Stimulated activated naive CD4-positive, alpha-beta T cell (primary cell): ENCODE data around the gene CEP170.
"Not testable (repeated sequence)": the region's sequence is repeated elsewhere in the genome, so short reads cannot be mapped to it uniquely, and the experiment has no call there.

Experiments used
- DNase-seq, 6 experiments: peaks; one replicate each; lab custom pipeline; 2025; lab: John Stamatoyannopoulos, UW

Gene CEP170

DNA sequence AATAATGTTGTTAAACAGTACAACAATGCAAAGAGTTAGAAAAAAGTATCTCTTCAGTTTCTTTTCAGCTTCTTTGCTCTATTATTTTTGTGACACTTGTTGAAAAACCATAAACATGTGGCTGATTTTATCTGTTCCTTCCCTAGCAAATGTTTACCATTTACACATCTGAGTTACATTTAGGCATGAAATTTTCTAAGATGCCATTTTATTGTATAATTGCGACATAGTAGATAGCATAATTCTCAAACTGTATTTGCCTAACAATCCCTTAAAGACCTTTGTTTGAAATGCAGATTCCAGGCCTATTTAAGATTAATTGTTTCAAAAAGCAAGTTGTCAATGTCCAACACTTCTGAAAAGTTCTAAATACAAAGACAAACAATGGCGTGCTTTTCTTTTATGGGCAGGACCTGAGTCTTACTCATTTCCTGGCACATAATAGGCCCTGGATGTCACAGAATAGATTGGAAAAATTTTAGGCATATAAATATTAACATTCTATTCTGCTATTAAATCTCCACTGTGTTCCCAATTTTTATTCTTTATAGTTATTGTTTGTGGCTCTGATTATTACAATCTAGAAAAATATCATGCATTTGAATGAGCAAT lies 81.2 kb downstream of the CEP170 start:
- DNase-seq, result not testable (repeated sequence)

DNA sequence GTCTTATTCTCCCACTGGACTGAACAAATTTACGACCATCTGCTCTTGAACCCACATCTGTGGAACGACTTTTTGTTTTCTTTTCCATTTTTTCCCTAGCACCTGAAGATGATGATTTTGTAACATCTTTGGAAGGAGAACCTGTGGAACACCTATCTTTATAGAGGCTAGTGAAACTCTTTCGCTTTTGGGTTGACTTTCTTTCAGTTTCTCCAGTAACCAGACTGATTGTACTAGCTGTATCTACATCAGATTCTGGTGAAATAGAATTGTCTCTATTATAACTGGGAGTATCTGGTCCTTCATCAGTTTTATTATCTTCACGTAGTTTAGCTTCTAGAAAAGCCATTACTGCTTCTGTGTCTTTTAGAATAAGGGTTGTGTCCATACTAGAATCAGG lies 90.2 kb downstream of the CEP170 start:
- DNase-seq, result not testable (repeated sequence)

DNA sequence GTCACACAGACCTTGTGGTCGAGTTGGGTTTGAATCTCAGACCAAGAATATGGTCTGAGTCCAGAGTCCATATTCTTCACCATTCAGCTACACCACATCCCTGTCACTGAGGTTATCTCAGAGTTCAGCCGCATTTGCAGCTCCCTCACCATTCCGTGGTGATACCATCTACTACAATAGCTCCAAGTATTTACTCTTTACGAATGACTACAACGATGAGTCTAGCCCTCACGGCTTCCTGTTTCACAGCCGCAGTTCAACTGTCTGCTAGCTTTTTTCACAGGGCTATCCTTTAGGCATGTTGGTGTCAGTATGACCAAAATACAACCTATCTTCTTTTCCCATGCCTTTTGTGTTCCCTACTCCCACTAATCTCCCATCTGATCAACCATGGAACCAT lies 104.2 kb downstream of the CEP170 start:
- not testable (repeated sequence) for DNase-seq

DNA sequence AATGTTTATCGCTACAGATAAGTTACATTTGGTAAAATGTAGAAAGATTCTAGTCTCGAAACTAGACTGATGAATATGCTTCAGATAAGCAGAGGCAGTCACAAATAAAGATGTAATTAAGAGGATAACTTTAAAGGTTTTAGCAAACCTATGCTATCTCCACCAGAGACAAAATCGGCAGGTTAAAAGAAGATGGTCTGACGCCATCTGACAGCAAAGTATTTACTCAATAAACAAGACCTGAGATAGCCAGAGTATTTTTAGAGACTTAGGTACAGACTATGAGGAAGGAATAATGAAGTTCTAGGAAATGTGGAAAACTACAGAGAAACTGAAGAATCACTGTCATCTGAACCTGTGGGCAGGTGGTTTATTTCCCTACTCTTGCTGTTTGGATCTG lies 106.0 kb downstream of the CEP170 start:
- not testable (repeated sequence) for DNase-seq

DNA sequence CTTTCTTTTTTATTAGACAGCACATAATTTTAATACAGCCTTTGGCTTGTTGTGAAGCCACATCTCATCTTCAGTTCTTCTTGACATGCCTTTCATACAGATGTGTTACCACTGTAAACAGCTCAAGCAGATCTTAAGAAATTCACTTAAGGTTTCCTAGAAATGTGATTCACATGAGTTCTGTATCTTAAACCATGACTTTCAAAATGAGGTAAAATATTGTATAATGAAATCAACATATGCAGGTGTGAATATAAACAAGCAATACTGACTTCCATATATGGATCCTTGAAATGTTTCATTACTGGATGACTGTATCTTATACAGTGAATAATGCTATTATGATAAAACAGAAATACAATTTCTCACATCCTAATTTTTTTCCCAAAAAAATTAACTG lies 107.7 kb downstream of the CEP170 start:
- not testable (repeated sequence) for DNase-seq

DNA sequence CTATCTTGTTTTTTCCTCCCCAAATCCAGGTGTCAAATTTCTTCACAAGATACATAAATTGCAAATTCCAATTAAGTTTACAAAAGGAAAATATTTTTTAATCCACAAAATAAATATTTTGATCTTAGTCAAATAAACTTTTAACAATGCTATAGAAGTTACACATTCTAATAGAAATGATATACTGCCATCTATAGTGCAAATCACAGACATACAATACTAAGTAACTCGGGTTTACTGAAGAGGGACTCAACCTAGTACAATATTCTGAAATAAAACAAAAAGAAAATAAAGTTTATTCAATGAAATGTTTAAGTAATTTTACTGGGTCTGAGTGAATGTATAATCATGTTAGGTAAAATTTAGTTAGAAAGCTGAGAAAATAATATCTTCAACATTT lies 114.6 kb downstream of the CEP170 start:
- DNase-seq, result not testable (repeated sequence)

DNA sequence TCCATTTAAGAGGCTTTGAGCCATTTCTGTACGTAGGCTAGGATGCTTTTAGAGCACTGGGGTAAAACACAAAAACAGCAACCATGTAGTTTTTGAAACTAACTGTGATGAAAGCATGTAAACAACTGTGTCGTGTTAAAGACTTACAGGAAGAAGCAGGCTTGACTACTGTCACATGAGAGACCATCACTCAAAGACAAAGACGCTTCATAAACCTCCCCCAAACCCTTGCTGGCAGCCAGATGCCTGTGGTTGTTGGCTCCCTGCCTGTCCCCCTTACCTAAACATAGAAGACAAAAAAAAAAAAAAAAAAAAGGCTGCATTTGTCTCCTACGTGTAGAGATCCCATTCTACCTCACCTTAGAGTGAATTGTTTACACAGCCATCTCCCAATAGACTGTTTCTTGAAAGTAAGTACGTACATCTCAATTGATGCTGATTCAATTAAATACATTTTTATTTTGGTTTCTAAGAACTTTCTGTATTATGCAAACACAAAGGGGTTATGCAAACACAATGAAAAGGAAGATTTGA lies 132.1 kb downstream of the CEP170 start:
- peak in 3 of 6 experiments; percentile 10 to 41 (median 14) for DNase-seq

DNA sequence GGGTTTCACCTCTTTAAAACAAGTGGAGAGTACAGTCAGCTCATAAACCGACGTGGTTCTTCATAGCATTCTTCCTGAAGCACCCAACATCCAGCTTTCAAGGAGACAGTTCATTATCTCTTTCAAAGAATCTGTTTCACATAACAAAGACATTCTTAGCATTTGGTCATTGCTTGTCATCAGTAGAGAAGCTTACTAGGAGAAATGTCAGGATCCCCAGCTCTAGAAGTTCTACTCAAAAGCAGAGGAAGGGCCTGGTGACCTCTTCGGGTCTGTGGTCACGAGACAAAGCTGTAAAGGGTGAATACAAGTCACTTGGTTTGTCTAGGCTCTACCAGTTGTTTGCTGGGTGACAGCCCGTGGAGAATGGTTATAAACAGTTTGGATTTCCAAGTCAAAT lies 133.1 kb downstream of the CEP170 start:
- DNase-seq, result not testable (repeated sequence)

DNA sequence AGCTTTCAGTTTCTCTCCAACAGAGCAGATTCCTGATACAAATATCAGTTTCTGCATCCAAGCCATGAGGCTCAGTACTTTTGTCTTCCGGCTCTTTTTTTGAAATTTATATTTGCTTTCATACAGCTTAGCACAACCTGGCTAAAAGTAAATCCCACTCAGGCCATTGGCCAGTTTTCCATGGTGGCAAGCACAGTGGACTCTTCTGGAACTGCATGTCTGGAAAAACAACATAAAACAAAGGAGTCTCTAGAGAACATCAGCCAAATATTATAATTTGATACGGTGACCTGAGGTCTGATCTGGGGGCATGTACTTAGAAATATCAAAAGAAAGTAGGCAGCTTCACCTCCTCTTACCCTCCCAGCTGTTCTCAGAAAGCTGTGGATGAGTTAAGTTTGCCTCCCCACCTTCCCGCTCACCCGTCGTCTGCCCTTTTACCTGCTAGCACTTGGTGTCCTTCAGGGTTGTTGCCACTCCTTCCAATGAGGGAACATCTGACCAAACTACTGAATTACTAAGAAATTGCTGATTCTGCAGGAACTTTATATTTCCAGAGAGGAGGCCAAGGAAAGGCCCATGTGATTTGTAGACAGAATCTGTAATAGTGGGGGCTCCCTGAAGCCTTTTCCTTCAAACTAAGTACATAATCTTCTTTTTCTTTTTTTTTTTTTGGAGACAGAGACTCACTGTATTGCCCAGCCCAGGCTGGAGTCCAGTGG lies 136.3 kb downstream of the CEP170 start:
- DNase-seq, result not testable (repeated sequence)

DNA sequence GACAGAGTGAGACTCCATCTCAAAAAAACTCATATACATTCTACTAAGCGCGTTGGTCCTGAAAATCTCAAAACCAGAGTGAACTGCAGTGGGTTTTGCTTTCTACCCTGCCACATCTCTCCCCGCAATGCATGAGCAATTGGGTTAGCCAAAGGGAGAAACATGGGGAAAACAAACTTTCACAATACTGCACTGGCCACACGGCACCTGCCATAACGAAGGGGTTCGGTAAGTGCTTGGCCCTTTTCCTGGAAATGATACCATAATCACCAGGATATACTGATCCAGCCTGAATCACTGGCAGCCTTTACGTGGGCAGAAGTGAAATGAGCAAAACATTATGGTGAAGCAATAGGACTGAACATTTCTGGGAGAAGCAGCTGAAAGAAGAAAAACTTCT lies 138.9 kb downstream of the CEP170 start:
- not testable (repeated sequence) for DNase-seq

DNA sequence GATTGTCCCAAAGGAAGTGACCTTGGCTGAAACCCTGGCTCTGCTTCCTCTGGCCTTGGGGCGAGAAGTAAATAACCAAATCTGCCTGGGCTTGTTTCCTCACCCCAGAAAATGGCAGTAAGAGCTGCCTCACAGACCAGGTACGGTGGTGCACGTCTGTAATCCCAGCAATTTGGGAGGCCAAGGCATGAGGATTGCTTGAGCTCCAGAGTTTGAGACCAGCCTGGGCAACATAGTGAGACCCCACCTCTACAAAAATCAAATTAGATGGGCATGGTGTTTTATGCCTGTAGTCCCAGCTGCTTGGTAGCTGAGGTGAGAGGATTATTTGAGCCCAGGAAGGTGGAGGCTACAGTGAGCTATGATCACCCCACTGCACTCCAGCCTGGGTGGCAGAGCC lies 140.3 kb downstream of the CEP170 start:
- DNase-seq, result not testable (repeated sequence)

DNA sequence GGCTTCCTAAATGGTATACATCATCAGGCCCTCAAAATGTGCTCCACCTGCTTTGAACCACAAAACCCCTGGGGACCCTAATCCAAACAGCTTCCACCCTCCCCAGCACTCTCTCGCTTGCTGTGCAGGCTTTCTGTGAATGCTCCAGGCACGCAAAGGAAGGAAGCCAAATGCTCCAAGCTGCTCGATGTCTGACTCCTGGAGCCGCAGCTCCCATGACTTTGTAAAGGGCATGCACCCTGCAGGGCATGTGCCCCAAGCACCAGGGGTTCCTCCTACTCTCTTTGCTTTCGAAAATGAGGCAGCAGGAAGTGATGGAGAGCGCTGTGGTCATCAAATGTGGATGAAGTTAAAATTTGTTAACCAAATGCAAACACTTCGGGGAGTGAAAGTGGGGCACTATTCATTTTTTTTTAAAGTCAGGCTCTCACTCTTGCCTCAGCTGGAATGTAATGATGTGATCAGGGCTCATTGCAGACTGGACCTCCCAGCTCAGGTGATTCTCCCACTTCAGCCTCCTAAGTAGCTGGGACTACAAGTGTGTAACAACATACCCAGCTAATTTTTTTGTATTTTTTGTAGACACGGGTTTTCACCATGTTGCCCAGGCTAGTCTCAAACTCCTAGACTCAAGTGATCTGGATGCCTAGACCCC lies 140.9 kb downstream of the CEP170 start:
- not testable (repeated sequence) for DNase-seq

DNA sequence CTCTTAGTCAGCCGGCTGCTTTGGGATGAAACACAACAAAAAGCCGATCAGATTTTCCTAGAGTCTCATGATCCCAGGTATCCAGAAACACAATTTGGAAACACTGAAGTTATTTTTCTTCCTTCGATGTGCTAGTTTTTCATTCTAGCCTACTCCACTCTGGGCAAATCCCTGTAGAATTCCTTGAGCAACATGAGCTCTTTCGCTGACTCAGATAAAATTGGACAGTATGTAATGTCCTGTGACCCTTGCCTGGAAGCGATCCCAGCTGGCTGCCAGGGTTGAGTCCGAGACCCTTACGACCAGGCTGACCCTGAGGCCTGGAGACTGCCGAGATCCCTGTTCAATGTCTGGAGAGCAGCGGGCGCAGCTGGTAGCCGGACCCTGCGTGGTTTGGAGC lies 147.9 kb downstream of the CEP170 start:
- not testable (repeated sequence) for DNase-seq

DNA sequence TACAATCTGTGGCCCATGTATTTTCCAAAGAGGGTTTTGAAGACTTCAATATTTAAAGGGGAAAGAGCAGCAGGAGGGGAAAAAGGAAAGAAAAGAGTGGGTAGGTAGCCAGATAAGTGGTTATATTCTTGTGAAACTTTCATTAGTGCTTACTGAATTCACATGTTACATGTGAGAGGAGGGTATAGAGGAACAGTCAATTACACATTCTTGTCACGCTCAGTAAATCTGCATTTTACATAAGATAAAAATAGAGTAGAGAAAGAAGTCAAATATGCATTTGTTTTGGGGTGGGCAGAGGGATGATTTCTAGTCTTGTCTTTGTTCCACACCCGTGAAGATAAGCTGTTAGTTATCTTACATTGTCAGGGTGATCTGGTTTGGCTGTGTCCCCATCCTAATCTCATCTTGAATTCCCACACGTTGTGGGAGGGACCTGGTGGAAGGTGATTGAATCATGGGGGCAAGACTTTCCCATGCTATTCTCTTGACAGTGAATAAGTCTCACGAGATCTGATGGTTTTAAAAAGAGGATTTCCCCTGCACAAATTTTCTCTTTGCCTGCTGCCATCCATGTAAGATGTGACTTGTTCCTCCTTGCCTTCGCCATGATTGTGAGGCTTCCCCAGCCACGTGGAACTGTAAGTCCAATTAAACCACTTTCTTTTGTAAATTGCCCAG lies 149.3 kb downstream of the CEP170 start:
- DNase-seq, result not testable (repeated sequence)

DNA sequence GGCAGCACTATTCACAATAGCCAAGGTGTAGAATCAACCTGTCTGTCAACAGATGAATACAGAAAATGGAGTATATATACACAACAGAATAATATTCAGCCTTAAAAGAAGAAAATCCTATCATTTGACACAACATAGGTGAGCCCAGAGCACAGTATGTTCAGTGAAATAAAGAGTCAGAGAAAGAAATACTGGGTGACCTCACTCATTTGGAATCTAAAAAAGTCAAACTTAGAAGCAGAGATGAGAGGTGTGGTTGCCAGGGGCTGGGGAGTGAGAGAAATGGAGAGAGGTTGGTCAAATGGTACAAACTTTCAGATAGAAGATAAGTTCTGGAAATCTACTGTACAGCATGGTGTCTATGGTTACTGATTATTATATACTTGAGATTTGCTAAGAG lies 150.0 kb downstream of the CEP170 start:
- DNase-seq, result not testable (repeated sequence)

DNA sequence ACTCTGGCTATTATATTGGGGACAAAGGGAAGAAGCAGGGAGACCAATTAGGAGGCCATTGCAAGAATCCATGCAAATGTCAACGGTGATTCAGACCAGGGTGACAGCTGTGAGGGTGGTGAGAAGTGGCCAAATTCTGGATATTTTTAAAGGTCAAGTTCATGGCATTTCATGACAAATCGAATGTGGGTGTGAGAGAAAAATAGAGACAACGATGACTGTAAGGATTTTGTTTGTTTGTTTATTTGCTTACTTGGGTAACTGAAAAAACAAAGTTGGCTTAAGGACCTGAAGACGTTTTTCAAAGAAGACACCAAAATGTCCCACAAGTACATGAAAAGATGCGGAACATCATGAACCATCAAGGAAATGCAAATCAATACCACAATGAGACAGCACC lies 150.6 kb downstream of the CEP170 start:
- DNase-seq, result not testable (repeated sequence)

DNA sequence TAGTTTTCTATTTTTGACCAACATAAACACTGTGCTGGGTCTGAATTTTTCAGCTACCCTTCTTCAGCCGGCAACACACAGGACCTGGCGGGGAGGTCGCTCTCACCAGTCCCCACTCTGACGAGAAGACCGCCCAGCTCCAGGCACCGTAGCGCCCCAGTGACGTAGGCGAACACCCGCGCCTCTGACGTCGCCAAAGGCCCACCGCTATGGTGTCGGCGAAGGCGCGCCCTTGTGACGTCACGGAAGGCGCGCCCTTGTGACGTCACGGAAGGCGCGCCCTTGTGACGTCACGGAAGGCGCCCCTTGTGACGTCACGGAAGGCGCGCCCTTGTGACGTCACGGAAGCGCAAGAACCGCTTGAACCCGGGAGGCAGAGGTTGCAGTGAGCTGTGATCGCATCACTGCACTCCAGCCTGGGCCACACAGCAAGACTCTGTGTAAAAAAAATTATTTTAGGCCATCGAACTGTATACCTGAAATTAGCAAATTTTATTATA lies 153.5 kb downstream of the CEP170 start:
- peak in 5 of 6 experiments; percentile 9 to 57 (median 34) for DNase-seq

DNA sequence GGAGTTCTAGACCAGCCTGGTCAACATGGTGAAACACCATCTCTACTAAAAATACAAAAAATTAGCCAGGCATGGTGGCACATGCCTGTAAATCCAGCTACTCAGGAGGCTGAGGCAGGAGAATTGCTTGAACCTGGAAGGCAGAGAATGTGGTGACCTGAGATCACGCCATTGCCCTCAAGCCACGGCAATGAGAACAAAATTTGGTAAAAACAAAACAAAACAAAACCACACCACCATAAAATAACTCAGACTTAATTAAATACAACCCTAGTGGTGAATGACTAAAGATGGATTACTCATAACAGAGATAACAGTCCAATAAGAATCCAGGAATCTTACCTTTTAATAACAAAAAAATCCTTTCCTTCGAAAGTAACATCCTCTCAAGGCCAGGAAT lies 167.7 kb downstream of the CEP170 start:
- not testable (repeated sequence) for DNase-seq
